Left renal cortex interstitium (tissue), 4 donors: Measurements from ENCODE around the gene LGALS13. TPM values are rescaled to one million over a fixed set of nuclear protein-coding genes. Genes with fewer than 3 reads are reported as not detected.
A peak's percentile ranks its signal among the peaks of the same experiment; 100 is the strongest.

Experiments used
- DNase-seq, 4 donors: peaks; one replicate each; pipeline ENCODE4 v3.0.0-alpha.2; 2013; ENCODE audit warnings: low read depth in 4 of 4, low spot score in 2 of 4, missing footprints in 1 of 4
- polyA plus RNA-seq, 4 donors: library from polyadenylated mRNA; unstranded; fragments of 120-200 nt; gene quantifications; one replicate each; pipeline ENCODE4 v1.2.1, GENCODE V29; 2013; ENCODE audit not compliant: insufficient read length in 4 of 4

Gene LGALS13, protein sequence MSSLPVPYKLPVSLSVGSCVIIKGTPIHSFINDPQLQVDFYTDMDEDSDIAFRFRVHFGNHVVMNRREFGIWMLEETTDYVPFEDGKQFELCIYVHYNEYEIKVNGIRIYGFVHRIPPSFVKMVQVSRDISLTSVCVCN
- polyA plus RNA-seq = not detected

DNA sequence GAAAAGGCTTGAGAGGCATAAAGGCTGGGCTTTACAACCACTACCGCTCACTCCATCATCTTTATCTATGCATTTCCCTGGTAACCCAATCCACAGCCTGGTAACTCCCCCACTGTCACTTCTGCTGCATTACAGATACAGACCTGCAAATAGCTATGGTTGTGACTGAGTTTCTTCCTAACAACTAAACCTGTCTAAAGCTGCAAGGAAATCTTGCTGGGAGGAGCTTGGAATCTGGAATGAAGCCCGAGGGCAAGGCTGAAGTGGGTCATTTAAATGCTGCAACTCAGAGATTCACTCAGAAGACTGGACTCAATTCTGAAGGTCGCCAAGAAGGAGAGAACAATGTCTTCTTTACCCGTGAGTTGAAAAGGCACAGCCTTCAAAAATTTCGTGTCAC, at the start of gene LGALS13:
TSS of gene LGALS13 (plus strand) at position 301 of the 400 bp plus-strand sequence. CDS start at position 346, 45 bp downstream.
- peak in 1 of 4 donors; percentile 0 for DNase-seq

DNA sequence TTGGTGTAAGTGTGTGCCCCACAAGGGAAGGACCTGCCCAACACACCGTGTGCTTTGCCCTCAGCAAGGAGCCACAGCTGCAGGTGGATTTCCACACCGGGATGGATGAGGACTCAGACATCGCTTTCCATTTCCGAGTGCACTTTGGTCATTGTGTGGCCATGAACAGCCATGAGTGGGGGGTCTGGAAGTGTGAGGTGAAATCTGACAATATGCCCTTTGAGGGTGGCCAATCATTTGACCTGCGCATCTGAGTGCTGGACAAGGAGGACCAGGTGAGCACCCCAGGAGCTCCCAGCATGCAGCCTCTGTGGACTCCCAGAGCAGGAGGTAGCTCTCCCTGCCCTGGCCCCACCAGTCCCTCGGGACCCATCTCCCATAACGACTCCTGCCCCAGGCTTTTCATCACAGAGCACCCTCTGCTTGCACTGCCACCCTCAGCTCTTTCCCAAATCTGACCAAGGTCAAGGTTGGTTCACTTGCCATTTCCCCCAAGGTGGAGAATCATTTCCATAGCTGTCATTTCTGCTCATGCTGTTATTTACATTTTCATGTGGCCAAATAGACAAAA, 49.2 kb upstream of the LGALS13 start:
- DNase-seq = no peak

DNA sequence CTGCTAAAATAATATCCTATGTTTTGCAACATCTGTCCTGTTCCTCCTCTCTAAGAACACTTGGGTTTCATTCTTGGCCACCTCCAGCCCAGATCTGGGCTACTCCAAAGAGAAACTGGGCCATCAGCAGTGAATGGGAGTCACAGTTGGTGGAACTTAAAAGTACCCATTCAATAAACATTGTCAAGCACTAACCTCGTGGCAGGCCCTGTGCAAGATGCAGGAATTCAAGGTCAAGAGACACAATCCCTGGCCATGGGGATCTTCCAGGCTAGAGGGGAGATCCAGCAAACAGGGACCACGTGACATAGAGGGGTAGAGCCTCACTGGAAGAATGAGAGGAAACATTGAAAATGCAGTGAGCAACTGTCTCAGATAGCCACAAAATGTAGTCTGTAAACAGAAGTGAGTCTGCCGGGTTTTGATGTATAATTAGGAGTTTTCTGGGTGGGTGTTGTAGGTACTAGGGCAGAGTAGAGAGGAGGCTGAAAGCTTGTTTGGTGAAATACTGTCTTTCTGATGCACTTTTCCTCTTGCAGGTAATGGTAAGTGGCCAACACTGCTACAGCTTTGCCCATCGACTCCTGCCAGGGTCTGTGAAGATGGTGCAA, 47.5 kb upstream of the LGALS13 start:
- no peak for DNase-seq

DNA sequence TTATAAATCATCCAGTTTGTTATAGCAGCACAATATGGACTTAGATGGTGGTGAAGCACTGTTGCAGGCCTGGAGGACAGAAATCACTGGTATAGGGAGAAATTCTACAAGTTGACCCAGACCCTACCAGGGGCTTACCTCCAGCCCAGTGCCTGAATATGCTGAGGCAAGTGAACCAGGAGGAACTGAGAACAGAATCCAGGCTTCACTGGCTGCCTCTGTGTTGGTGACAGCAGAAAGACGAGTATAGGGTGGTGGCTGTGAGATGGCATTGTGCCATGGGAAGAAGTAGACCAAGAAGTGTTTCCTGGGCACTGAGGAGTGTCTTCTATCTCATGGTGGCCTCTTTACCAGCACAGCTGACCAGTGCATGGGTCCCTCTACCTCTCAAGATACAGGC, 46.4 kb upstream of the LGALS13 start:
- DNase-seq = no peak

DNA sequence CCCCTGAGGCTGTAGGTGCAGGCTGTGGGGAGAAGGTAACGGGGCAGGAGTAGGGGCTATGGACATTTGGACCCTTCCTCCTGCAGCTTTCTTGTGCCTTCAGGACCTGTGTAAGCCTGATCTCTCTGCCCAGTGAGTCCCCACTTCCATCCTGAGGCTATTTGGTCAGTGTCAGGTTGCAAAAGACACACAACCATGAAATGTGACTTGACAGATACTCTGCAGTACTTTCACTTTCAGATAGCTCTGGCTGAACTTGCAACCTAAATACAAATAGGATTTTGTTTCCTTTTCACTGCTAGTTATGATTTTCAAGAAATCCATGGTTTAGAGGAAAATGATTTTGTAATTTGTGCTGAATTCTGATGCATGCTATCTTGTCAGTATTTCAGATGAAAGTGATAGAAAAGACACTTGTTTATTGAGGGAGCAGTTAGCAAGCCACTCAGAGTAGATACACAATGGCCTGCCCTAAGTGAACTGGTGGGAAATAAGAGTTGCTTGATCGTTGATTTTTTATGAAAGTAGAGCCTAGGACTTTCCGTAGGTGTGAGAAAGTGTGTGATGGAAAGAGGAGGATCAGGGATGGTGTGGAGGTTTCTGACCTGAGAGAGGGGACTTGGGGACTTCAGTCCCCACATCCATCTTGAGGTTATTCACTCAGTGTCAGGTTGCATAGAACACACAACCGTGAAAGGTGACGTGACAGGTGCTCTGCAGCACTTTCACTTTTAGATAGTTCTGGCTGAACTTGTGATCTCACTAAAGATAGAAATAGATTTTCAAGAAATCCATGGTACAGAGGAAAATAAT, 44.3 kb upstream of the LGALS13 start:
- peak in 1 of 4 donors; percentile 31 for DNase-seq

DNA sequence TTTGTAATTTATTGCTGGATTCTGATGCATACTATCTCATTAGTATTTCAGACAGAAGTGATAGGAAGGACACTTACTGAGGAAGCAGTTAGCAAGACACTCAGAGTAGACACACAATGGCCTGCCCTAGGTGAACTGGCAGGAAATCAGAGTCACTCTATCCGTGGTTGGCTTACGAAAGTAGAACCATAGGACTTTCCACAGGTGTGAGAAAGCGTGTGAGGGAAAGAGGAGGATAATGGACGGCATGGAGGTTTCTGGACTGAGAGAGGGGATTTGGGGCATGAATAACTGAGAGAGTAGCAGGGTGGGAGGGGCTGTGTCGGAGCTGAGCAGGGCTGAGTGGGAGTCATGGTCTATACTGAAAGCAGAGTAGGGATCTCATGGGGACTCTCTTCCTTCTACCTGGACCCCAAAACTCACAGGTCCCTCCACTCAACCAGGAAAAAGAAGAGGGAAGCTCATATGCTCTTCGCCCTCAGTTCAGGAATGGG, 43.7 kb upstream of the LGALS13 start:
- no peak for DNase-seq

DNA sequence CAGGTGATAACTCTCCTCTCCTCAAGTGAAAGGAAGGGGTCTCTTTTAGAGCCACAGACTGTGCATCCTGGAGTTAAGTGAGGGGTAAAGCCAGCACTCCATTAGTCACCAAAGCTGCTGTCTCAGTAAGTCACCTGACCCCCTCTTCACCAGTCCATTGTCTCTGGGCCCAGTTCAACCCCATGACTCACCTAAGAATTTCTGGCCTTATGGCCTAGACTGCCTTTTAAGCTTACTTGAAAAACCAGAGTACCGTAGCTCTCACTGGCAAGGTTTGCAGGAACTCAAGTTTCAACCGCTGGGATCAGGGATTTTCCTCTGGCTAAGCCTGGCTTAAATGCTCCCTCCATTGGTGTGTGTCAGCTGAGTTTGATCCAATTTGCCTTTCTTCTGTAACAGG, 38.9 kb upstream of the LGALS13 start:
- DNase-seq = no peak

DNA sequence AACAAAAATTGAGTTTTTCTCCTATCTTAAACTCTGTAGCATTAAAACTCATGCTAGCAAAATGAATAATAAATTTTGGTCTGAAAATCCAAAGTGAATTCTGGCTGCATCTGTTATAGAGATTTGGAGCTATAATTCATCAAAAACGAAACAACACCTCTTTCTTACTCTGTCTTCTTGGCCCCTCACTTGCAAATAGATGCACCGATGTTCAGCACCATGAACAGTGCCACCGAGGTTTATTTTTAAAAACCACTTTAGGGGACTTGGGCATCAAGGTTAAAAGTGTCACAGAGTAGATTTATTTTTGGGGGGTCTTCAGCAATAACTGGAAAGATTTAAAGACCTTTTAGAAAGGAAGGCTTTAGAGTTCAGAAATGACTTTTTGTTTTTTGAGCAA, 36.3 kb upstream of the LGALS13 start:
- no peak for DNase-seq

DNA sequence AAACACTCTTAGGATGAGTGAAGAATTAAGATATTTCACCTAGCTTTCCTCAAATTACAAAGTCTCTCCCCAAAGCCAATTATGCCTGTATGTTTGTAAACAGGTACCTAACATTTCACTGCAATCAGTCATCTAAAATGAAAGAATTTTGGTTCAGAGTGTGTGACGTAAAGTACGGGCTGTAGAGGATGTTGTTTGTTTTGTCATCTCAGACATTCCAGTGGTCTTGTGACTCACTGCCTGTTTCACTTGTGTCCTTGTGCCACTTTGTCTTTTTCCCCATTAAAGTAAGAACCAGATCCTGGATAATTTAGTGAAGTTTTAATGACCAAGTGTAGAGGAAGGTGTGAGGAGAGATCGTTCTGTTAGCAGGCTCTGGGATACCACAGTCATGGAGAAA, 33.7 kb upstream of the LGALS13 start:
- no peak for DNase-seq

DNA sequence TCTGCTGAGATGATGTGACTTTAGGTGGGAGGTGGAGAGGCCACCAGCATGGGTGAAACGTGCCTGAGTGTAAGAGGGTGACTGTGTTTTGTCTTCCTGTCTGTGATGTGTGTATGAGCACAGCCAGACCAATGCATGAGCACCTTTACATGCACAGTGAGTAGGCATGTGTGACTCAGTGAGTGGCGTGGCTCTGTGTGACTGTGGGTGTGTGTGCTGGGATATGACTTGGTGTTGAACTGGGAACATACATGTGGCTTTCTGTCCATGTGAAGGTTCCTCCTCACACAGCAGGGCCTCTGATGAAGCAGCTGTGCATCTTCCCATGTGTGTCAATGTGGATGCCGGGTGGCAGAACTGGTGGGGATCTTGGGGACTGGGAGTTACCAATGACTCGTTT, 19.9 kb upstream of the LGALS13 start:
- DNase-seq = no peak

DNA sequence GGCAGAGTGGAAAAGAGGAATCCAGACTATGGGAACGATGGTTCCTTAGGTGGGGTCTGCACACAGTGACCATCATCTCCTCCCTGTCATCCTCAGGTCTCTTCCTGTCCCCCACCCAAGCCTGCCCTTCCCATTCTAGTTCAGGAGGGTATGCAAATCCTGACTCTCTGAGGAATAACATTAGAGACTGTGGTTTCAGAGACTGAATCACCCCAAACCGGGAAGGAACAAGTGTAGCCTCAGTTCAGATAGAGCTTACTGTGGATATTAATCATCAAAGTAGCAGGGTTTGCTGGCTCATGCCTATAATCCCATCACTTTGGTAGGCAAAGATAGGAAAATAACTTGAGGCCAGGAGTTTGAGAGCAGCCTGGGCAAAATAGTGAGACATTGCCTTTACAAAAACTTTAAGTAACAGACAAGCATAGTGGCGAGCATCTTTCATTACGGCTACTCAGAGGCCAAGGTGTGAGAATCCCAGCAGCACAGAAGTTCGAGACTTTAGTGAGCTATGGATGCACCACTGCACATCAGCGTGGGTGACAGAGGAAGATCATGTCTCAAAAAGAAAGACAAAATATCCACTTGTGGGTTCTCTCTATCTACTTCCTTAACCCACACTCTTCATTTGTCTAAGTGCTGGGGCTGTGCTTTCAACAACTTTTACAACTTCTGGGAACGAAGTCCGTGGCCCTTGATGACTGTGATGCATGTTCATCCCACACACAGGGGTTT, 19.3 kb upstream of the LGALS13 start:
- no peak for DNase-seq

DNA sequence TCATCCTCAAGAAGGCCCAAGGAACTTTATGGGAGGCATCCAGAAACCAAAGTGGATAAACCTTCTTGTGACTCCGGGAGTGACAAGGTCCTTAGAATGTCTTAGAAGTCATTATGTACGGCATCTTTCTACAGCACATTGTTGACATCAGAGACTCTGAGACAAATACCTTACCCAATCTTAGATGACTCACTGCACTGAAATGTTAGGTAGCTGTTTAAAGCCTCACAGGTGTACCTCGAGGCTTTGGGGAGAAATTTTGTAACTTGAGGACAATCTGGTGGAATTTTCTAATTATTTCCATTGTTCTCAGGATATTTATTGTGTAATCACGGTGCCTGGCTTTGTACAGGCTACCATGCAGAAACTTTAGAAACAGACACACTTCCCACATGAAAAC, 14.8 kb upstream of the LGALS13 start:
- DNase-seq = no peak

DNA sequence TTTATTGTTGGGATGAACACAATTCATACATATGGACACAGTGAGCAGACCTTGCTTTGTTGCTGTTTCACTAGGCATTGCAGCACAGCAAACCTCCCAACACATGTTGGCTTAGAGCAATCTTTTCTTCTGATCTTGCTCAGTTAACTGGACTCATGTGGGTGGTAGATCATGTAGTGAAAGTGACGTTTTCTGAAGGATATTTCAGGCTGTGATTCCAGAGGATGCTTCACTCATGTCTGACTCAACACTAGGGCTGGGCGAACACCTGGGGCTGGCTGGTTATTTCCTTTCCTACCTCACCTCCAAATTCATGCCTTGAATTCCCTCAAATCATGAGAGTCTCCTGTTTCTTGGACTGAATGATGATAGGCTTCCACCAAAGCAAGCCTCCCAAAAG, 14.3 kb upstream of the LGALS13 start:
- DNase-seq = no peak

DNA sequence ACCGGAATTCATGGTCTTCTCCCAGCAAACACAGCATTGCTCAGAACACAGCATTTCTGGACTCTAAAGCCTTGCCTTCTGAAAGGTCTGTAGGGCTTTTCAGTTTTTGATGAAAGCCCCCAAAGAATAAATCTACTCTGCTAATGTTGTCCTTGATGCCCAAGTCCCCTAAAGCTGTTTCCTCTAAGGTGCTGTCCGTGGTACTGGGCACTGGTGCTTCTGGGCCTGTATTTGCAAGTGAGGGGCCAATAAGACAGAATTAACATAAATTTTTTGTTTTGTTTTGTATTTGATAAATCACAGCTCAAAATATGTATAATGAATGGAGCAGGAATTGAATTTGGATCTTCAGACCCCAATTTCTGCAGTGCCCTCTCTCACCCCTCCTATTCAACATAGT, 12.1 kb upstream of the LGALS13 start:
- DNase-seq = peak in 1 of 4 donors; percentile 6

DNA sequence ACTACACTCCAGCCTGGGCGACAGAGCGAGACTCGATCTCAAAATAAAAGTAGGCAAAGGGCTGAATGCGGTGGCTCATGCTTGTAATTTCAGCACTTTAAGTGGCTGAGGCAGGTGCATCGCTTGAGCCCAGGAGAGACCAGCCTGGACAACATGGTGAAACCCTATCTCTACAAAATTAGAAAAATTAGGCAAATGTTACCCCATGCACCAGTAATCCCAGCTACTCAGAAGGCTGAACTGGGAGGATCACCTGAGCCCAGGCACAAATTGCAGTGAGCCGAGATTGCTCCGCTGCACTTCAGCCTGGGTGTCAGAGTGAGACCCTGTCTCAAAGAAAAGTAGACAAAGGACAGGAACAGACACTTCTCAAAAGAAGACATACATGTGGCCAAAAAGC, 9.9 kb upstream of the LGALS13 start:
- no peak for DNase-seq

DNA sequence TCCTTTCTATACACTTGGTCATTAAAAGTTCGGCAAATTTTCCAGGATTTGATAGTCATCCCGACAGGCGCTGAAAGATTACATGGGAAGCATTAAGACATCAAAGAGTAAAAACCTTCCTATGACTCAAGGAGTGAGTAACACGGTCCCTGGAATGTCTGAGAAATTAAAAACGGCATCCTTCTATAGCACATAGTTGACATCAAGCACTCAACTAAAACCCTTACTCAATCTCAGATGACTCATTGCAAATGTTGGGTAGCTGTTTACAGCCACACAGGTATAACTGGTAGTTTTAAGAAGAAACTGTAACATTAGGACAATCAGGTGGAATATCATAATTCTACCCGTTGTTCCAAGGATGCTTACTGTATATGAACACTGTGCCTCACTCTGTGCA, 6.4 kb upstream of the LGALS13 start:
- DNase-seq = no peak

DNA sequence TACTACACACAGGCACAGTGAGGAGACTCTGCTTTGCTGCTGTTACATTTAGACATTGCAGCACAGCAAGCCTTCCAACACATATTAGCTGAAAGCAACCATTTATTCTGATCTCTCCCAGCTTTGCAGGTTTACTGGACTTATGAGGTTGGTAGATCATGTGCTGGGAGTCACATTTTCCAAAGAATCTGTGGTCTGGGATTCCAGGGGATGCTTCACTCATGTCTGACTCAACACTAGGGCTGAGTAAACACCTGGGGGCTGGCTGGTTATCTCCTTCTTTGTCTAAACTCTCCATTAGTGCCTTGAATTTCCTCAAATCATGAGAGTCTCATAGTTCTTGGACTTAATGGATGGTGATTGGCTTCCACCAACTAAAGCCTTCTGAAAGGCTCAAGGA, 5.4 kb upstream of the LGALS13 start:
- no peak for DNase-seq

DNA sequence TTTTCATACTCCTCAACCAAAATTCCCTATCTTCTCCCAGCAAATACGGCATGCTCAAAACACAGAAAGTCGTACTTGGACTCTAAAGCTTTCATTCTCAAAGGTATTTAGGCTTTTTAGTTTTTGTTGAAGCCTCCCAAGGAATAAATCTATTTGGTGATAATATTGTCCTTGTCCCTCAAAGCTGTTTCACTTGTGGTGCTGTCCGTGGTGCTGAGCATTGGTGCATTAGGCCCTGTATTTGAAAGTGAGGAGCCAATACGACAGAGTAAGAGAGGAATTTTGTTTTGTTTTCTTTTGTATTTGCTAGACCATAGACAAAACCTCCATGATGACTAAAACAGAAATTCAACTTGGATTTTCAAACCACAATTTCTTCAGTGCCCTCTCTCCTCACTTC, 3.2 kb upstream of the LGALS13 start:
- peak; percentile 4 to 43 (median 8) for DNase-seq

DNA sequence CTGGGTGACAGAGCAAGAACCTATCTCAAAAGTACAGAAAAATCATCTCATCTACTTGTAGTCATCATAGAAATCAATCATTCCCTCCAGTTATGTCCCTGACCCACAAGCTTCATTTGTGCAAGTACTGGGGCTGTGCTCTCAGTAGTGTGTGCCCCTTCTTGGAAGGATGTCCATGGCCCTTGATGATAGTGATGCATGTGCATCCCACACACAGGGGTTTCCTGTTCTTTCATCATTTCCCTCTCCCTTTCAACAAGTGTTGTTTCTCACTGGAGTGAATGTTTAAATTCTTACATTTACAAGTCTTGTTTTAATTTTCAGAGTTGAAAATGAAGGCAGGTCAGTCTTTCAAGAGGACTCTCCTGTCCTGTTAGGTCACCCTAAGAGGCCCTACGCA, 1.5 kb downstream of the LGALS13 start:
- DNase-seq = no peak

DNA sequence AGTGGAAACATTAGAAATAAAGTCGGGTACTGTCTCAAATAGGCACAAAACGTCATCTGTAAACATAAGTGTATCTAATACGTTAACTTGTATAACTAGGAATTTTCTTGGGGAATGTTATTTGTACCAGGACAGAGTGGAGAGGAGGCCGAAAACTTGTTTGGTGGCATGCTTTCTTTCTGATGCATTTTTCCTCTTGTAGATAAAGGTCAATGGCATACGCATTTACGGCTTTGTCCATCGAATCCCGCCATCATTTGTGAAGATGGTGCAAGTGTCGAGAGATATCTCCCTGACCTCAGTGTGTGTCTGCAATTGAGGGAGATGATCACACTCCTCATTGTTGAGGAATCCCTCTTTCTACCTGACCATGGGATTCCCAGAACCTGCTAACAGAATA, 4.7 kb downstream of the LGALS13 start:
- DNase-seq = no peak

DNA sequence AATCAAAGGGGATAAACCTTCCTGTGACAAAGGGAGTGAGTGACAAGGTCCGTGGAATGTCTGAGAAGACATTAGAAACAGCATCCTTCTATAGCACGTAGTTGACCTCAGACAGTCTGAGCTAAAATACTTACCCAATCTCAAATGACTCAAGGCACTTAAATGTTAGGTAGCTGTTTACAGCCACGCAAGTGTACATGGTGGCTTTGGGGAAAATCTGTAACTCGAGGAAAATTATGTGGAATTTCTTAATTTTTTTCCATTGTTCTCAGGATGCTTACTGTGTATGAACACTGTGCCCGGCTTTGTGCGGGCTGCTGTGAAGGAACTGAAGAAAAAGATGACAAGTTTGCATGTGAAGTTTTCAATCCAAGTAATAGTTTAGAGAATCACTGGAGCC, 5.2 kb downstream of the LGALS13 start:
- no peak for DNase-seq
